HG03460 (cell line): ENCODE results near the gene PARP6.
A peak's percentile ranks its signal among the peaks of the same experiment; 100 is the strongest.
"Not testable (repeated sequence)": the region's sequence is repeated elsewhere in the genome, so short reads cannot be mapped to it uniquely, and the experiment has no call there.

Source experiments
- ATAC-seq: cut with Tn5 transposase; IDR thresholded peaks from one replicate; pipeline ENCODE4 v1.9.1; 2021; ENCODE audit not compliant: unreplicated experiment

PARP6 gene

DNA sequence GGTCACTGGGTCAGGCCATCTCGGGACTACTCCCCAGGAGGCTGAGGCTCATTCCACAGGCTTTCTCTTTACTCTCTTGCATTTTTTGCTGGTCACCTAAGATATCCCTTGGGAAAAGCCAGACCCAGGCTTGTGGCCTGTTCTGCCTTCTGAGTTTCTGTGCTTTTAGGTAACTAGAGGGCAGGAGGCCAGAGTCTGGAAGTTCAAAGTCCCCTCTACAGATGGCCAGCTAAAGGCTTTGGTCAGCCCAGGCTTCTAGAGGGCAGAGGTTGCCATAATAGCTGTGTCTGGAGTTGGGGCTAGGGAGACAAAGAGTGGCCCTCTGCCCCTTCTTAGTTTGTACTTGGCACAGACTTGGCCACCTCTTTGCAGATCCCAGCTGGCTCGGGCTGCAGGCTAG, 8.4 kb upstream of the PARP6 start:
- ATAC-seq, result no peak

DNA sequence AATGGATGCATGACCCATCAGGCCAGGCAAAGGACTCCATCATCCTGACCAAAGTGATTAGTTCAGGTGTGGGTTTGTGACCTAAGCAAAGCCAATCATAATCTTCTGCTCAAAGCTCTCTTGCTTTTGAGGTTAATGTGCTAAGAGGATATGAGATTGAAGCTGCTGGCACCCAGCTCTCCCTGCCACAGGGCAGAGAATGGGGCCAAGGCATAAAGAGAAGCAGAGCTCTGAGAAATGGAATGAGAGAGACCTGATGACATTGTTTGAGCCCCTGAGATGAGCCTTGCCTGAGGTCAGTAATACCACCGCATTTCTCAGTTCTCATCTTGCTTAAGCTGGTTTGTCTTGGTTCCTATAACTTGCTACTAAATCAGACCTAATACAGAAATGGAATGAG, 6.4 kb upstream of the PARP6 start:
- ATAC-seq, result no peak

DNA sequence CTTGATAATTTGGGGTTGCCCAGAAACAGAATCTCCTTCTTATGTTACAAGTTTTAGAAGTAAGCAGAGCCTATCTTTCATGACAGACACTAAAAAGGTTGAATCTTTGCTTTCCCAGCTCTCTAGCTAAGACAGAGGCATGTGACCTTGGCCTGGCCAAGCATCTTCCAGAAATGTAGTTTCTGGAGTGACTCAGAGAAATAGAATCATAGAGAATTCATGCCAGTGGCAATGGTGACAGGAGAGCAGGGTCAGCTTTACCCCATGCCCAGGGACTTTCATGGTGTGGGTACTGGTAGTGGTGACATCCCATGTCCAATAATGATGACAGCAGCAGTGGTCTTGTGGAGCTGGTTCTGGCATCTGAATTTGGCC, 4.0 kb upstream of the PARP6 start:
- no peak for ATAC-seq

DNA sequence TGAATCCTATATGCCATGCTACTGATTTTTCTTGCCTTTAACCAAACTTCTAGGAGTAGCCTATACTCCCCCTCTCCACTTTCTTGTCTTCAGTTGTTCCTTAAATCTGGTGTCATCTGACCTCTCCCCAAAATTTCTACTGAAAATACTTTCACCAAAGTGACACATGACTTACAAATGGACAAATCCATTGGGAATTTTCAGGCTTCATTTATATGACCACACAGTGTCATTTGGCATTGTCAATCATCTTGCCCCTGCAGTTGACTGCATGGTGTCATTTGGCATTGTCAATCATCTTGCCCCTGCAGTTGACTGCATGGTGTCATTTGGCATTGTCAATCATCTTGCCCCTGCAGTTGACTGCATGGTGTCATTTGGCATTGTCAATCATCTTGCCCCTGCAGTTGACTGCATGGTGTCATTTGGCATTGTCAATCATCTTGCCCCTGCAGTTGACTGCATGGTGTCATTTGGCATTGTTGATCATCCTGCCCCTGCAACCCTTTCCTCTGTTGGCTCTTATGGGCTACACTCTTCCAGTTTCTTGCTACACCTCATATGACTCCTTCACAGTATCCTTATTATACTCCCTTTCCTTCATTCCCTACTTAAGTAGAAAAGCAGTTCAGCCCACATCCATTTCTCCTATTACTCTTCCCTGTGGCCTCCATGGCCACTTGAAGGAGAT, 3.4 kb upstream of the PARP6 start:
- not testable (repeated sequence) for ATAC-seq

GRCh38 chr15:72272997-72273352, 621 bp upstream of the PARP6 start:
- ATAC-seq, result no peak

GRCh38 chr15:72271895-72272212, 500 bp downstream of the PARP6 start:
- no peak for ATAC-seq

GRCh38 chr15:72271221-72271620, 1.1 kb downstream of the PARP6 start:
- ATAC-seq, result no peak

GRCh38 chr15:72269739-72270138, 2.6 kb downstream of the PARP6 start:
- no peak for ATAC-seq

DNA sequence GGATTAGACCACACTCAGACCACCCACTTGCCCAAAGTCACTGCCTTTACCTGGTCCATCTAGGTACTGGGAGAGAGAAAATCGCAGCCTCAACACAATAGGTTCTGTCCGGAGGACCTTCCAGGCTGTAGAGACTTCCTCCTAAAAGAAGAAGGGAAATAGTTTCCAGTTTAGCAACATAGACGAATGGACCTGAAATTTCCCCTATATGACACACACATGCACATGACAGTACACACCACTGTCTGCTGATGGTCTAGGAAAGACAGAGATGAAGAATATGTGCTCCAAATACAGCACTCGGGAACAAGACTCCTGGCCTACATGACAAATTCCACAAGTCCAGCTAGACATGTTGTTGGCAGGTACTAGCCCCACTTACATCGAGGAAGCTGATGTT, 7.3 kb downstream of the PARP6 start:
- ATAC-seq, result no peak

GRCh38 chr15:72252663-72253299, 19.6 kb downstream of the PARP6 start:
- no peak for ATAC-seq

DNA sequence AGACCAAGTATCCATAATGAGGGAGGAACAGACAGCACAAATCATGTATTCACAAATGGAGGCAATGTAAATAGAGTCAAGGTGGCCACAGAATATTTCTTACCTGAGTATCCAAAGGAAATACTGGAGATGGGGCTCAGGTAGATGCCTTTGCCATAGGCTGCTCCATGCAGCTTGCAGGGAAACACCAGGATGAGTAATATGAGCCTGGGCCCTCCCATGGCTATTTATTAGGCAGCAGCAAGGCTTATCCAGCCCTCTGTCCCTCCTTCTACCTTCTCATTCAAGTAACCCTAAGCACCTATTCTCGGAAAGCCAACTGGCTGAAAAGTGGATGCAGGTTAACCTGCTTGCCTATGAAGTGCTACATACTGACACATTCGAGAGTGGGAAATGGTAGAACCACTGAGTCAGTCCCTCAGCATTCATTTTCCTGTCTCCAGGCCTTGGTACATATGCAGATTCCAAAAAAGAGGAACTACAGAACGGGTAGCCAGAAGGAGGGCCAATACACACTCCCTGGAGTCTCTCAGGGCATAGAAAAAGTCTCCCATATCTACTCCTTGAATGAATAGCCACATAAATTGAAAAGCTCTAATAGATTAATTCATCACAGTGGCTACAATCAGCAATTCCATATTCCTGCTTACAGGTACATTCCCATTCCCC, 23.1 kb downstream of the PARP6 start:
- ATAC-seq, result no peak

GRCh38 chr15:72248514-72248913, 23.8 kb downstream of the PARP6 start:
- ATAC-seq, result no peak

GRCh38 chr15:72242775-72243370, 29.5 kb downstream of the PARP6 start:
- ATAC-seq, result no peak

- no peak for ATAC-seq
Measured at GRCh38 chr15:72239652-72240051, 32.7 kb downstream of the PARP6 start.

- ATAC-seq, result no peak
Measured at GRCh38 chr15:72238586-72238985, 33.8 kb downstream of the PARP6 start.

GRCh38 chr15:72237853-72238224, 34.5 kb downstream of the PARP6 start:
- no peak for ATAC-seq

DNA sequence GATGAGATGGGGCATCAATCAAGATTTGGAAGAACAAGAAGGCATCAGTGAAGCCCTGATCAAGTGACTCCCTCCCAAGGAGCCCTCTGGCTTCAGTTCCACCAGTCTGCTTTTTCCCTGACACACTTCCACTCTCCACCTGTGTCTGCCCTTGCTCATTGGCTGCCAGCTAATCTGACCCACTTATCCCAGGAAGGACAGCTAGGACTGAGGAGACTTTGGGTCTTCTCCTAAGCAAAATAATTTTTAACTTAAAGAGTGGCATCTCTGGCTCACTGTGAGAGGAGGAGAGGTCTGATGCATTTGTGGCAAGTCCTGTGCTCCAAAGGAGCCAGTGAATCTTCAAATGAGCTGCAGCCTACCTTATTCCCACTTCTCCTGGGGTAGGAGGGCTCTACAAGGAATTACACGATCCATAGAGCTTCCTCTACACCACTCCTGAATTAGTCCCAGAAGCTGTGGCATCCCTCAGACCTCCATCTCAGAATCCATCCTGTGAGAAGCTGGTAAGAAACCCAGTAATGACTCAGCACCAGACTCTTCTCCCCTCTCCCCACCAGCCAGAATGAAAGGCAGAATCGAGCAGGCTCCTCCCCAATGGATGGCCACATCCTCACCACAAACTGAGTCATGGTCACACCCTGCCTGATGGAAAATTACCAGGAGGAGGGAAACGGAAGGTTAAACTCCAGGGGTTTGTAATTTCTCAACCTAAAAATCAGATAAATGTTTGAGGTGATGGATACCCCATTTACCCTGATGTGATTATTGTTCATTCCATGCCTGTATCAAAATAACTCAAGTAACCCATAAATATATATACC, 35.1 kb downstream of the PARP6 start:
- ATAC-seq, result peak; percentile 70

DNA sequence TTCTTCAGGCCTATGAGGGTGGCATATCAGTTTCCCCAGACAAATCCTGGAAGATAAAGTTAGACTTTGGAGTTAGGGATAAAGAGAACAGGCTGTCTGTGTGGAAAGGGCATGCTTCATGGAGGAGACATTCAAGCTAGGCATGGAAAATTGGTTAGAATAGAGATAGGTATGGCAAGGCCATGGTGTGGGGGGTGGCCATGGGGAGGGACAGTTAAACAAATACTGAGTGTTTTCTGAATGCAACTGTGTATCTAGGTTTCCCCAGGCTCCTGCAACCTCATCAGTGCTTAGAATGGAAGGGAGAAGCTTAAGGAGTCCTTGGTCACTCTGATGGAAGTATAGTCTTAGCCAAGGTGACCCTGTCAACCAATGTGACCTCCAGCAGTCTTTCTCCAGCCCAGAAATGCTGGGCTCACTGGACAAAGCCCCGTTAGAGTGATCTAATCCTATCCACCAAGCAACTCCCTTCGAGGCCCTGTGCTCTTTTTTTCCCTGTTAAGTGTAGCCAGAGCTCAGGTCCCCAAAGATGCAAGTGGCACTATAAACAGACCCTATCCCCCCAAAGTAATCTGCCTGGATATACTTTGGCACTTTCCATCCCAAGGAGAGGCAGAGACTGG, 35.9 kb downstream of the PARP6 start:
- ATAC-seq, result no peak

- no peak for ATAC-seq
Measured at GRCh38 chr15:72235298-72235697, 37.1 kb downstream of the PARP6 start.

GRCh38 chr15:72233769-72234168, 38.6 kb downstream of the PARP6 start:
- no peak for ATAC-seq
